Stimulated activated CD4-positive, alpha-beta T cell treated with anti-CD3 and anti-CD28 coated beads, Interleukin-4, amount 100 ng/mL, for 1 hour (primary cell): ENCODE data around the gene SLC30A4.

Experiments used
- DNase-seq: peaks from one replicate; pipeline ENCODE4 v3.0.0-alpha.2; 2020

The SLC30A4 gene

GRCh38 chr15:45449916-45450867 is 72.4 kb downstream of the SLC30A4 start:
- DNase-seq, result no peak

- DNase-seq, result no peak
Observed at GRCh38 chr15:45449395-45449794, 73.2 kb downstream of the SLC30A4 start.

- DNase-seq, result no peak
Observed at GRCh38 chr15:45448066-45448915, 74.3 kb downstream of the SLC30A4 start.

- no peak for DNase-seq
Observed at GRCh38 chr15:45443645-45444044, 78.9 kb downstream of the SLC30A4 start.

- no peak for DNase-seq
Observed at GRCh38 chr15:45442507-45443135, 79.9 kb downstream of the SLC30A4 start.

GRCh38 chr15:45441686-45442085 is 80.9 kb downstream of the SLC30A4 start:
- DNase-seq, result no peak

GRCh38 chr15:45441036-45441435 is 81.5 kb downstream of the SLC30A4 start:
- no peak for DNase-seq

- no peak for DNase-seq
Observed at GRCh38 chr15:45439521-45440260, 82.9 kb downstream of the SLC30A4 start.

- DNase-seq, result no peak
Observed at GRCh38 chr15:45435124-45435903, 87.2 kb downstream of the SLC30A4 start.

- DNase-seq, result no peak
Observed at GRCh38 chr15:45434078-45434567, 88.4 kb downstream of the SLC30A4 start.

GRCh38 chr15:45431511-45431910 is 91.0 kb downstream of the SLC30A4 start:
- no peak for DNase-seq

- peak; percentile 89 for DNase-seq
Observed at GRCh38 chr15:45429941-45430792, 92.4 kb downstream of the SLC30A4 start.
